Liver (tissue), 3 donors: Measurements from ENCODE around the gene CHN1.

Source experiments
- CTCF ChIP-seq: fragments of 150-350 bp; IDR thresholded peaks from 2 replicates; pipeline ENCODE4 v1.5.1; 2017; ENCODE audit warnings: improper control_type of control experiment, low read depth, low read length; ENCODE audit not compliant: missing input control
- JUND ChIP-seq, 2 donors: IDR thresholded peaks; 2 replicates each; pipeline ENCODE4 v1.6.1; 2016; ENCODE audit warnings: antibody characterized with exemption in 2 of 2
- MAX ChIP-seq: IDR thresholded peaks from 2 replicates; pipeline ENCODE4 v1.6.1; 2016; ENCODE audit warnings: antibody characterized with exemption
- RAD21 ChIP-seq, 2 donors: IDR thresholded peaks; 2 replicates each; pipeline ENCODE4 v1.6.1; 2016; ENCODE audit warnings: antibody characterized with exemption in 2 of 2, mild to moderate bottlenecking in 2 of 2
- TAF1 ChIP-seq: conservative IDR thresholded peaks from 2 replicates; pipeline ENCODE4 v1.6.1; 2016; ENCODE audit warnings: antibody characterized with exemption, mild to moderate bottlenecking
- YY1 ChIP-seq: IDR thresholded peaks from 2 replicates; pipeline ENCODE4 v1.6.1; 2016; ENCODE audit warnings: antibody characterized with exemption, mild to moderate bottlenecking
- ZBTB33 ChIP-seq: IDR thresholded peaks from 2 replicates; pipeline ENCODE4 v1.6.1; 2016; ENCODE audit warnings: antibody characterized with exemption
- donor health status: healthy.
- donor health status: healthy.

GRCh38 chr2:175025946-175026345, 20.8 kb upstream of the CHN1 start:
- no peak for TF ChIP-seq RAD21 (IDR thresholded peaks at IDR 0.05)
- TF ChIP-seq CTCF: no peak
- no peak for TF ChIP-seq MAX
- TF ChIP-seq ZBTB33: no peak
- TF ChIP-seq JUND (IDR thresholded peaks at IDR 0.05): no peak
- TF ChIP-seq TAF1: no peak
- TF ChIP-seq YY1: no peak
